ENCODE data around the gene AP1G1. TPM values are rescaled to one million over a fixed set of nuclear protein-coding genes. Genes with fewer than 3 reads are reported as not detected.
"Not testable (repeated sequence)": the region's sequence is repeated elsewhere in the genome, so short reads cannot be mapped to it uniquely, and the experiment has no call there.

Gene AP1G1
- total RNA-seq, 1 donor from 2014 or later: 109 TPM

DNA sequence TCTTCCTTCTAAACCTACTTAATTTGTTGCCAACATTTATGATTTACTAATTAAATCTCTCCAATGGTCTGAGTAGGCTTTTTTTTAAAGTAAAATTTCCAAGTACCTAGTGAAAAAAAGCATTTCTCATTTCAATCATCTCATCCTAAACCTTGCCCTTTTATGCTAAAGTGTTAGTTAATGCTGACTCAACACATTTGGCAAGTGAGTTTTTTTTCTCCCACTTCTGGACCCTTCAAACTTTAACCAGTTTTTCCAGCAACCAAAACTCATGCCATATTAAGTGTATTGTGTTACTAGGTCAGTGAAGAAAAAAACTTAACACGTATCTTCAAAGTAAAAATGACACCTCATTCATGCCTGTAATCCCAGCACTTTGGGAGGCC lies 5.3 kb downstream of the AP1G1 start:
- TF ChIP-seq, protein P1, sequence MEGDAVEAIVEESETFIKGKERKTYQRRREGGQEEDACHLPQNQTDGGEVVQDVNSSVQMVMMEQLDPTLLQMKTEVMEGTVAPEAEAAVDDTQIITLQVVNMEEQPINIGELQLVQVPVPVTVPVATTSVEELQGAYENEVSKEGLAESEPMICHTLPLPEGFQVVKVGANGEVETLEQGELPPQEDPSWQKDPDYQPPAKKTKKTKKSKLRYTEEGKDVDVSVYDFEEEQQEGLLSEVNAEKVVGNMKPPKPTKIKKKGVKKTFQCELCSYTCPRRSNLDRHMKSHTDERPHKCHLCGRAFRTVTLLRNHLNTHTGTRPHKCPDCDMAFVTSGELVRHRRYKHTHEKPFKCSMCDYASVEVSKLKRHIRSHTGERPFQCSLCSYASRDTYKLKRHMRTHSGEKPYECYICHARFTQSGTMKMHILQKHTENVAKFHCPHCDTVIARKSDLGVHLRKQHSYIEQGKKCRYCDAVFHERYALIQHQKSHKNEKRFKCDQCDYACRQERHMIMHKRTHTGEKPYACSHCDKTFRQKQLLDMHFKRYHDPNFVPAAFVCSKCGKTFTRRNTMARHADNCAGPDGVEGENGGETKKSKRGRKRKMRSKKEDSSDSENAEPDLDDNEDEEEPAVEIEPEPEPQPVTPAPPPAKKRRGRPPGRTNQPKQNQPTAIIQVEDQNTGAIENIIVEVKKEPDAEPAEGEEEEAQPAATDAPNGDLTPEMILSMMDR (IDR thresholded peaks at IDR 0.05; ENCODE audit: unreplicated experiment): no peak
- no peak for DNase-seq (ENCODE audit: low spot score, unreplicated experiment)
- H3K9me3 Mint-ChIP-seq (ENCODE audit: low read depth): no peaks in the 10 kb centered on the region
- peaks cover 4% of the 10 kb centered on the region for H3K36me3 Mint-ChIP-seq (ENCODE audit: insufficient read depth)
- H3K27me3 Mint-ChIP-seq: no peaks in the 10 kb centered on the region
- H3K4me3 Mint-ChIP-seq (ENCODE audit: low read depth): no peak overlapping the region
- H3K27ac Mint-ChIP-seq: peak overlapping the region; percentile 26
- peaks cover 10% of the 10 kb centered on the region for H3K4me1 Mint-ChIP-seq (ENCODE audit: low read depth)

DNA sequence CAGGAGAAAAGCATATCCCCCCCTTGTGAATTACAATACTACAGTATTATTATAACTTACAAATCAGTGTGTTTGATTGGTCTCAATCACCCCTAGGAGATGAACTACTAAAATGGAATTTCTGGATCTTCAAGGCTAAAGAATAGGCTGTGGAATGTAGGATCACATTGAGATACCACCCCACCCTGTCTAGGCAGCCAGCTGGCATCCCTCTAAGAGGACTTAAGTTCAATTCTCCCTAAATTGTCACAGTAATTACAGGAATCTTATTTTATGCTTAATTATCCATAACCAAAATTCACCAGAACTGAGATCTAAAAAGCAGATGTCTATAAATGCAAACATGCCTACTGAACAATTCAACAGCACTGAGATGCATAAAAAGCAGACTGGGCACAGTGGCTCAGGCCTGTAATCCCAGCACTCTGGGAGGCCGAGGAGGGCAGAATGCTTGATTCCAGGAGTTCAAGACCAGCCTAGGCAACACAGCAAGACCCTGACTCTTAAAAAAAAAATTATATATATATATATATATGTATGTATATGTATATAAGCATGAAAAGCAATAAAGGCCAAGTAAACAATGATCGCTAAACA lies 12.0 kb downstream of the AP1G1 start:
- H3K4me1 Mint-ChIP-seq (ENCODE audit: low read depth): peaks cover 2% of the 10 kb centered on the region
- peaks cover 7% of the 10 kb centered on the region for H3K36me3 Mint-ChIP-seq (ENCODE audit: insufficient read depth)
- TF ChIP-seq, protein P1 (IDR thresholded peaks at IDR 0.05; ENCODE audit: unreplicated experiment): no peak
- no peak for DNase-seq (ENCODE audit: low spot score, unreplicated experiment)
- no peak overlapping the region for H3K4me3 Mint-ChIP-seq (ENCODE audit: low read depth)
- no peaks in the 10 kb centered on the region for H3K27me3 Mint-ChIP-seq
- H3K27ac Mint-ChIP-seq: peak overlapping the region; percentile 41
- H3K9me3 Mint-ChIP-seq (ENCODE audit: low read depth): no peaks in the 10 kb centered on the region

GRCh38 chr16:71794943-71795342 lies 13.7 kb downstream of the AP1G1 start:
- H3K4me1 Mint-ChIP-seq (ENCODE audit: low read depth): peaks cover 2% of the 10 kb centered on the region
- DNase-seq (ENCODE audit: low spot score, unreplicated experiment): no peak
- H3K36me3 Mint-ChIP-seq (ENCODE audit: insufficient read depth): peaks cover 2% of the 10 kb centered on the region
- TF ChIP-seq, protein P1 (IDR thresholded peaks at IDR 0.05; ENCODE audit: unreplicated experiment): no peak
- H3K4me3 Mint-ChIP-seq (ENCODE audit: low read depth): no peak overlapping the region
- H3K9me3 Mint-ChIP-seq (ENCODE audit: low read depth): no peaks in the 10 kb centered on the region
- H3K27ac Mint-ChIP-seq: peak overlapping the region; percentile 31
- H3K27me3 Mint-ChIP-seq: no peaks in the 10 kb centered on the region

DNA sequence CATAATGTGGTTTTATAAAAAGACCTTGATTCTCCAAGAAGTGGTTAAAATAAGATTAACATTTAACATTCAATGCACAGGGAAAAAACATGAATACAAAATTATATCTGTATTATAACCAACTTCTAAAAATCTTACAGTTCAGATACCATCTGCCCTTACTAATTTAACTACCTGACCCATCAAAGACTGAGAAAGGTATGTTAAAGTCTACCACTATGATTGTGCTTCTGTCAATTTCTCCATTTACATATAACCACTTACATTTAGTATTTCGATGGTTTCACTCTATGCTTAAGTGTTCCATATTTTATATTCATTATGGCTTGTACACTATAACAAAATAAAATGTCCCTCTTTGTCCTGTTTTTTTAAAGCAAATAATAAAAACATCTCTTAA lies 14.6 kb downstream of the AP1G1 start:
- TF ChIP-seq, protein P1 (IDR thresholded peaks at IDR 0.05; ENCODE audit: unreplicated experiment): no peak
- no peak overlapping the region for H3K27ac Mint-ChIP-seq
- no peak overlapping the region for H3K4me3 Mint-ChIP-seq (ENCODE audit: low read depth)
- peaks cover 2% of the 10 kb centered on the region for H3K4me1 Mint-ChIP-seq (ENCODE audit: low read depth)
- H3K27me3 Mint-ChIP-seq: no peaks in the 10 kb centered on the region
- DNase-seq (ENCODE audit: low spot score, unreplicated experiment): no peak
- peaks cover 4% of the 10 kb centered on the region for H3K36me3 Mint-ChIP-seq (ENCODE audit: insufficient read depth)
- H3K9me3 Mint-ChIP-seq (ENCODE audit: low read depth): no peaks in the 10 kb centered on the region

GRCh38 chr16:71792176-71792575 lies 16.5 kb downstream of the AP1G1 start:
- no peaks in the 10 kb centered on the region for H3K9me3 Mint-ChIP-seq (ENCODE audit: low read depth)
- H3K27ac Mint-ChIP-seq: no peak overlapping the region
- H3K4me3 Mint-ChIP-seq (ENCODE audit: low read depth): no peak overlapping the region
- peaks cover 2% of the 10 kb centered on the region for H3K4me1 Mint-ChIP-seq (ENCODE audit: low read depth)
- H3K36me3 Mint-ChIP-seq (ENCODE audit: insufficient read depth): peaks cover 13% of the 10 kb centered on the region
- TF ChIP-seq, protein P1 (IDR thresholded peaks at IDR 0.05; ENCODE audit: unreplicated experiment): no peak
- no peak for DNase-seq (ENCODE audit: low spot score, unreplicated experiment)
- no peaks in the 10 kb centered on the region for H3K27me3 Mint-ChIP-seq

DNA sequence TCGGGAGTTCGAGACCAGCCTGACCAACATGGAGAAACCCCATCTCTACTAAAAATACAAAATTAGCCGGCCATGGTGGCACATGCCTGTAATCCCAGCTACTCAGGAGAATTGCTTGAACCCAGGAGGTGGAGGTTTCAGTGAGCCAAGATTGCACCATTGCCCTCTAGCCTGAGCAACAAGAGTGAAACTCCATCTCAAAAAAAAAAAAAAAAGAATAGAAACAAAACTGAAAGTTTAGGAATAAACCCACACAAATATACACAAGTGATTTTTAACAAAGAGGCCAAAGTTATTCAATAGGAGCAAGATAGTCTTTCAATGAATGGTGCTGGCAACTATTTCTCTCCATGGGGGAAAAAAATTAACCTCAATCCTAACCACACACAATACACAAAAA lies 18.3 kb downstream of the AP1G1 start:
- peak overlapping the region; percentile 84 for H3K27ac Mint-ChIP-seq
- peaks cover 12% of the 10 kb centered on the region for H3K36me3 Mint-ChIP-seq (ENCODE audit: insufficient read depth)
- not testable (repeated sequence) for H3K9me3 Mint-ChIP-seq (ENCODE audit: low read depth); H3K27me3 Mint-ChIP-seq; H3K4me1 Mint-ChIP-seq (ENCODE audit: low read depth); H3K4me3 Mint-ChIP-seq (ENCODE audit: low read depth); DNase-seq (ENCODE audit: low spot score, unreplicated experiment)
